Psoas muscle (tissue), 8 donors: ENCODE results near the gene FAT1. TPM values are rescaled to one million over a fixed set of nuclear protein-coding genes. Genes with fewer than 3 reads are reported as not detected.

Experiments used
- ATAC-seq, 4 donors: fragments of 200-7000 bp; cut with Tn5 transposase; one replicate each; pipeline ENCODE4 v1.9.1; 2020; ENCODE audit warnings: moderate library complexity in 3 of 4, mild to moderate bottlenecking in 2 of 4
- DNase-seq, 2 donors: peaks; one replicate each; pipeline ENCODE4 v3.0.0-alpha.2; 2020
- H3K27ac ChIP-seq: fragments of 200-600 bp; one replicate; pipeline ENCODE4 v1.8.0; 2022
- H3K27me3 ChIP-seq, 3 donors: fragments of 200-600 bp in 1 of 3; one replicate each; pipeline versions ENCODE4 v1.6.1 to v1.8.0; 2013 to 2022; ENCODE audit warnings: low read length in 2 of 3, mild to moderate bottlenecking in 2 of 3, moderate library complexity in 1 of 3; ENCODE audit not compliant: insufficient read depth in 3 of 3
- H3K36me3 ChIP-seq, 2 donors: fragments of 200-600 bp in 1 of 2; one replicate each; pipeline versions ENCODE4 v1.6.1 to v1.8.0; 2013 to 2022; ENCODE audit warnings: low read depth in 1 of 2, mild to moderate bottlenecking in 1 of 2, moderate library complexity in 1 of 2; ENCODE audit not compliant: insufficient read depth in 1 of 2
- H3K4me1 ChIP-seq: fragments of 200-600 bp; one replicate; pipeline ENCODE4 v1.8.0; 2022
- H3K4me3 ChIP-seq: fragments of 200-600 bp; one replicate; pipeline ENCODE4 v1.8.0; 2022; ENCODE audit warnings: mild to moderate bottlenecking
- H3K9me3 ChIP-seq: fragments of 200-600 bp; one replicate; pipeline ENCODE4 v1.8.0; 2022
- CTCF ChIP-seq: fragments of 200-600 bp; IDR thresholded peaks from one replicate; pipeline ENCODE4 v1.8.0; 2022; ENCODE audit warnings: antibody characterized with exemption
- WGBS, 3 donors: extraction: QIAGEN DNeasy Blood & Tissue Kit; methylation state at CpG; one replicate each; pipeline versions ENCODE4 v1.1.6 to v1.1.7; 2013; 5-methylcytosine and 5-hydroxymethylcytosine counted together
- intact Hi-C, 2 donors: fragments of 100-400 bp; cut with DNase I; formaldehyde crosslinking; loops; one replicate each; pipeline versions ENCODE4 v1.11.0 to v1.14.2; 2022
- polyA plus RNA-seq, 3 donors: library from polyadenylated mRNA; stranded (reverse); fragments of 200-250 nt; gene quantifications; one replicate each; pipeline ENCODE4 v1.2.3, GENCODE V29; 2013
- total RNA-seq, 4 donors: library from RNA; stranded (reverse); fragmentation: NEBNext Ultra II Directional in 2 of 4; extraction: Animal tissue kit (Norgen Biotek cat#: 25700) in 2 of 4; gene quantifications; one replicate each; pipeline versions ENCODE4 v1.2.1 to v1.2.4, GENCODE V29; 2021 to 2023
- donor health status: healthy with polysubstance abuse.
- donor health status: DM: no; HTN: no; CAD: no; lungs with moderate emphysema.
- donor health status: Bipolar disorder and iron deficiency.
- donor health status: healthy.
- donor health status: DM: yes; HTN: yes; CAD: no.
- donor health status: DM: no; HTN: no; CAD: no.
- donor health status: DM: no; HTN: no; CAD: no.
- donor health status: DM: yes; HTN: yes; CAD: no.

The FAT1 gene
- total and polyA plus RNA-seq, 7 donors = 1.8 to 11.5 (median 4.0) TPM

- no peak overlapping the region for H3K4me3 ChIP-seq
- no peak overlapping the region for H3K27ac ChIP-seq
- no peaks in the 10 kb centered on the region for H3K4me1 ChIP-seq
- ATAC-seq = no peak
- no peaks in the 10 kb centered on the region for H3K27me3 ChIP-seq
- H3K36me3 ChIP-seq = peaks cover 0 to 15% of the 10 kb centered on the region in 2 donors
- no peak for TF ChIP-seq CTCF
- DNase-seq = no peak
- no peaks in the 10 kb centered on the region for H3K9me3 ChIP-seq
- intact Hi-C loops = no loop called here
Observed at GRCh38 chr4:186633844-186634243, 89.8 kb downstream of the FAT1 start.

- Histone ChIP-seq H3K4me1 (no peaks in the 10 kb centered on the region), H3K4me3 (no peak overlapping the region), H3K36me3 (peaks cover 0 to 18% of the 10 kb centered on the region in 2 donors), H3K27me3 (no peaks in the 10 kb centered on the region), H3K27ac (no peak overlapping the region), H3K9me3 (no peaks in the 10 kb centered on the region)
- ATAC-seq = no peak
- 95 to 97% (median 96%) methylated on average over 6 of the region's 6 CpGs for WGBS, 3 donors
- no peak for DNase-seq
- intact Hi-C loops = no loop called here
- TF ChIP-seq CTCF = no peak
Observed at GRCh38 chr4:186630128-186630527, 93.5 kb downstream of the FAT1 start.

GRCh38 chr4:186628058-186628711 is 95.5 kb downstream of the FAT1 start:
- Histone ChIP-seq H3K27ac (no peak overlapping the region), H3K27me3 (no peaks in the 10 kb centered on the region), H3K4me3 (no peak overlapping the region), H3K36me3 (peaks cover 0 to 17% of the 10 kb centered on the region in 2 donors), H3K4me1 (no peaks in the 10 kb centered on the region), H3K9me3 (no peaks in the 10 kb centered on the region)
- no peak for ATAC-seq
- intact Hi-C loops = no loop called here
- no peak for DNase-seq
- 89 to 92% (median 92%) methylated on average over 21 of the region's 21 CpGs for WGBS, 3 donors
- TF ChIP-seq CTCF = no peak

- ATAC-seq = no peak
- Histone ChIP-seq H3K36me3 (peaks cover 0 to 11% of the 10 kb centered on the region in 2 donors), H3K9me3 (no peaks in the 10 kb centered on the region), H3K27me3 (no peaks in the 10 kb centered on the region), H3K27ac (no peak overlapping the region), H3K4me1 (no peaks in the 10 kb centered on the region), H3K4me3 (no peak overlapping the region)
- intact Hi-C loops = no loop called here
- 77 to 86% (median 85%) methylated on average over 10 of the region's 10 CpGs for WGBS, 3 donors
- no peak for TF ChIP-seq CTCF
- DNase-seq = no peak
Observed at GRCh38 chr4:186627226-186627865, 96.3 kb downstream of the FAT1 start.

GRCh38 chr4:186624951-186625350 is 98.7 kb downstream of the FAT1 start:
- no peak for ATAC-seq

More at GRCh38 chr4:186624951-186625350, 98.7 kb downstream of the FAT1 start:
- 90 to 94% (median 91%) methylated on average over 1 of the region's 1 CpG for WGBS, 3 donors
- H3K36me3 ChIP-seq = peaks cover 0 to 13% of the 10 kb centered on the region in 2 donors
- H3K27me3 ChIP-seq = no peaks in the 10 kb centered on the region
- intact Hi-C loops = no loop called here
- no peak for TF ChIP-seq CTCF
- no peaks in the 10 kb centered on the region for H3K4me1 ChIP-seq
- no peak overlapping the region for H3K27ac ChIP-seq
- DNase-seq = no peak
- H3K4me3 ChIP-seq = no peak overlapping the region
- no peaks in the 10 kb centered on the region for H3K9me3 ChIP-seq
